Activated CD4-positive, CD25-positive, alpha-beta regulatory T cell treated with anti-CD3 and anti-CD28 coated beads, Interleukin-2, amount 50 U/mL, for 24 hours (primary cell): ENCODE results near the gene FMN1.

ENCODE experiments used
- ATAC-seq, 2 donors: fragments of 150-1000 bp; cut with Tn5 transposase; one replicate each; pipeline ENCODE4 v1.10.0; 2021; ENCODE audit warnings: mild to moderate bottlenecking in 1 of 2, moderate library complexity in 1 of 2

The FMN1 gene

GRCh38 chr15:32817577-32817976 lies 376.9 kb downstream of the FMN1 start:
- no peak for ATAC-seq

GRCh38 chr15:32807331-32807730 lies 387.2 kb downstream of the FMN1 start:
- no peak for ATAC-seq

- no peak for ATAC-seq
Observed at GRCh38 chr15:32803631-32804030, 390.9 kb downstream of the FMN1 start.

- ATAC-seq, result no peak
Observed at GRCh38 chr15:32802286-32802936, 392.1 kb downstream of the FMN1 start.

GRCh38 chr15:32799936-32800535 lies 394.5 kb downstream of the FMN1 start:
- ATAC-seq, result no peak

GRCh38 chr15:32796856-32797255 lies 397.7 kb downstream of the FMN1 start:
- no peak for ATAC-seq

GRCh38 chr15:32794973-32795372 lies 399.5 kb downstream of the FMN1 start:
- no peak for ATAC-seq

- ATAC-seq, result no peak
Observed at GRCh38 chr15:32792436-32792835, 402.1 kb downstream of the FMN1 start.

- ATAC-seq, result no peak
Observed at GRCh38 chr15:32790352-32790999, 404.0 kb downstream of the FMN1 start.

- no peak for ATAC-seq
Observed at GRCh38 chr15:32787949-32788348, 406.6 kb downstream of the FMN1 start.

GRCh38 chr15:32786906-32787305 lies 407.6 kb downstream of the FMN1 start:
- no peak for ATAC-seq

GRCh38 chr15:32784581-32784980 lies 409.9 kb downstream of the FMN1 start:
- no peak for ATAC-seq

GRCh38 chr15:32781781-32782180 lies 412.7 kb downstream of the FMN1 start:
- no peak for ATAC-seq

- ATAC-seq, result no peak
Observed at GRCh38 chr15:32778391-32779176, 415.9 kb downstream of the FMN1 start.

GRCh38 chr15:32775103-32775502 lies 419.4 kb downstream of the FMN1 start:
- no peak for ATAC-seq

GRCh38 chr15:32774022-32774421 lies 420.5 kb downstream of the FMN1 start:
- no peak for ATAC-seq

GRCh38 chr15:32767236-32767635 lies 427.3 kb downstream of the FMN1 start:
- no peak for ATAC-seq

- no peak for ATAC-seq
Observed at GRCh38 chr15:32766101-32766500, 428.4 kb downstream of the FMN1 start.

GRCh38 chr15:32765236-32765635 lies 429.3 kb downstream of the FMN1 start:
- ATAC-seq, result no peak

GRCh38 chr15:32763295-32763694 lies 431.2 kb downstream of the FMN1 start:
- ATAC-seq, result no peak

- no peak for ATAC-seq
Observed at GRCh38 chr15:32757426-32757825, 437.1 kb downstream of the FMN1 start.

- no peak for ATAC-seq
Observed at GRCh38 chr15:32750979-32751378, 443.5 kb downstream of the FMN1 start.

- no peak for ATAC-seq
Observed at GRCh38 chr15:32747921-32748342, 446.6 kb downstream of the FMN1 start.
